ENCODE measurements around the gene LRRC27.

Gene LRRC27

DNA sequence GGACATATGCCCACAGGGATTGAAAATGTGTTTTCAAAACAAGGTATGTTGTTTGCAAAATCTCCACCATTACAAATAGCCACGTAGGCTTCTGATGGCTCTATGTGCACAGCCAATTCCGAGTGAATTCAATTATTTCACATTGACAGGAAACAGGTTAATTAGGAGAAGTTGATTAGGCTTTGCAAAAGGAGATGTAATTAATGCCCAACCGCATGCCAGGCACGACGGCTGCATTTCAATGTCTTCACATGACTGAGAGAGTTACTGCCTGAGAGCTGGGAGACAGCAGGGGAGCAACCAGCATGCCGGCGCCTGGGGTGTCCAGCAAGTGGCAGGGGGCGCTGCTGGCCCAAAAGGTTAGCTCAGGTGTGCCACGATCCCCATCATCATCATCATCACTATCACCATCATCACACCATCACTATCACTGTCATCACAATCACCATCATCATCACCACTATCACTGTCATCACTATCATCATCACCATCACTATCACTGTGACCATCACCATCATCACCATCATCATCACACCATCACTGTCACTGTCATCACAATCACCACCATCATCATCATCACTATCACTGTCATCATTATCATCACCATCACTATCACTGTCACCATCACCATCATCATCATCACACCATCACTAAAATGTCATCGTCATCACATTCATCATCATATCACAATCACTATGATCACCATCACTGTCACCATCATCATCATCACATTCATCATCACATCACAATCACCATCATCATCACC, 95.2 kb downstream of the LRRC27 start:
- no peak for DNase-seq (ENCODE audit: low read depth)

DNA sequence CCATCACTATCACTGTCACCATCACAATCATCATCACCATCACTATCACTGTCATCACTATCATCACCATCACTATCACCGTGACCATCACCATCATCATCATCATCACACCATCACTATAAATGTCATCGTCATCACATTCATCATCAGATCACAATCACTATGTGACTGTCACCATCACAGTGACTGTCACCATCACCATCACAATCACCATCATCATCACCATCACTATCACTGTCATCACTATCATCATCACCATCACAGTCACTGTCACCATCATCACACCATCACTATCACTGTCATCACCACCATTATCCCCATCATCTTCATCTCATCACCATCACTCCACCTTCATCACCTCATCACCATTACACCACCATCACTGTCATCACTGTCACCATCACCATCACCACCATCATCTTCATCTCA, 96.0 kb downstream of the LRRC27 start:
- no peak for DNase-seq (ENCODE audit: low read depth)

- no peak for DNase-seq (ENCODE audit: low read depth)
Measured at GRCh38 chr10:132428486-132428995, 96.5 kb downstream of the LRRC27 start.

All from T-helper 22 cell (primary cell).